Dermis microvascular lymphatic vessel endothelial cell (primary cell): Measurements from ENCODE around the gene LITAF. TPM values are rescaled to one million over a fixed set of nuclear protein-coding genes. Genes with fewer than 3 reads are reported as not detected.
"Not testable (repeated sequence)": the region's sequence is repeated elsewhere in the genome, so short reads cannot be mapped to it uniquely, and the experiment has no call there.

Source experiments
- DNase-seq, 2 donors: peaks; one replicate each; pipeline versions ENCODE4 v3.0.0 to v3.0.0-alpha.2; 2010; ENCODE audit warnings: low read depth in 2 of 2
- total RNA-seq: library from RNA; depleted of rRNA; stranded (reverse); fragments of >200 nt; gene quantifications from 2 replicates; pipeline ENCODE4 v1.2.1, GENCODE V29; 2014

The LITAF gene
- total RNA-seq, 1 donor from 2014 or later = 0.90 TPM

DNA sequence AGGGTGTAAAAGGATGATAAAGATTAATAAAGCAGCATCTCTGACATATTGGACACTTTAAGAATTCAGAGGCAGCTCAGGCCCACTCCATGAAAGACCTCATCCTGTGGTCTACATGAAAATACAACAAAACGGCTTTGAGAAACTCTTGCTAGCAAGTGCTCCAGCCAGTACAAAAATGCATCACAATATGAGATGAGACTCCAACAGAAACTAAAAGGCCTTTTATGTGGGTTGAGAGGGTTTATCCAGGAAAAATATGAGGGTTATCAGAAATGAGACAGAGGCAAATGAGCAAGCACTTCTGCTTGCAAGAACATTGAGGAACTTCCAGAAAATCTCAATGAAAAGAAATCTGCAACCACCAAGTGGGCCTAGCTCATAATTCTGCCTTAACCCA is 65.7 kb downstream of the LITAF start:
- no peak for DNase-seq

DNA sequence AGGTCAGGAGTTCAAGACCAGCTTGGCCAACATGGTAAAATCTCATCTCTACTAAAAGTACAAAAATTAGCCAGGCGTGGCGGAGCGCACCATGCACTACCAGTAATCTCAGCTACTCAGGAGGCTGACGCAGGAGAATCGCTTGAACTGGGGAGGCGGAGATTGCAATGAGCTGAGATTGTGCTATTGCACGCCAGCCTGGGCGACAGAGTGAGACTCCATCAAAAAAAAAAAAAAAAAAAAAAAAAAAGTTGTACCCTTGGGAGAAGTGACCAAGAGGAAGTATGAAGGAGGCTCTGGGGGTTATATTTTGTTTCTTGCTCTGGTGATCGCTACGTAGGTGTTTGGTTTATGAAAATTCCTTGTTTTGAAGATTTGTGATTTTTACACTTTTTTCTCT is 66.3 kb downstream of the LITAF start:
- no peak for DNase-seq

DNA sequence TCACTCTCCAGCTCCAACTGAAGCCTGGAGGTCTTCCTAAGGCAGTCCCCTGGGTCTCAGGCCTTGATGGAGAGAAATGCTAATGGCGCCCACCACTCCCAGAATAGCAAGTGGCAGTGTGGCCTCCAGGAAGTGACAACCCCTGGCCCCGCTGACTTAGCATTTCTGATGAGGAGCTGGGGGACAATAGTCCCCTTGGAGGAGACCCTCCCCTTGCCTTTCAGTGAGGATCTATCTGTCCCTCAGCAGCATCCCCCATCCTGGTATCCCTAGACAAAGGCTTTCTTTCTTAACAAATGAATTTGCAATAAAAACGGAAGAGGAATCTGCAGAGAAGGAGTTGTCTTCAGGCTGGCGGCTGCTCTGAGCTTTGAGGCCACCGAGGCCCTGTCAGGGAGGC is 68.8 kb downstream of the LITAF start:
- DNase-seq = no peak

GRCh38 chr16:11515540-11516430 is 70.9 kb downstream of the LITAF start:
- no peak for DNase-seq

DNA sequence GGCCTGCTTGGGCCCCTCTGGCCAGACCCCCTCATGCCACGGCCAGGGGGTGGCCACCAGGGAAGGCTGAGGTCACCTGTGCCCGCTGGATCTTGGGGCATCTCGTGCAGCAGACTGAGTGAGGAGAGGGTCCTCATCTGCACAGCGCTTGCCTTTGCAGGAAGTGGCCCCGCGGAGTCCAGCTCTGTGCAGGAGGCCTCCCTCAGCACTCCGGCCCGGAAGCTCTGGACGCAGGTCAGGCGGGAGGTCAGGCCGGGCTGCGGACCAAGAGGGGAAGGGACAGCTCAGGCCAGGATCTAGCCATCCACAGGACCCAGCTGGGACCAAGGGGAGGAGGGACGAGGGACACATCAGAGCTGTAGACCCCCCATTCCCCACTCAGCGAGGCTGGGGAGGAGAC is 72.4 kb downstream of the LITAF start:
- no peak for DNase-seq

DNA sequence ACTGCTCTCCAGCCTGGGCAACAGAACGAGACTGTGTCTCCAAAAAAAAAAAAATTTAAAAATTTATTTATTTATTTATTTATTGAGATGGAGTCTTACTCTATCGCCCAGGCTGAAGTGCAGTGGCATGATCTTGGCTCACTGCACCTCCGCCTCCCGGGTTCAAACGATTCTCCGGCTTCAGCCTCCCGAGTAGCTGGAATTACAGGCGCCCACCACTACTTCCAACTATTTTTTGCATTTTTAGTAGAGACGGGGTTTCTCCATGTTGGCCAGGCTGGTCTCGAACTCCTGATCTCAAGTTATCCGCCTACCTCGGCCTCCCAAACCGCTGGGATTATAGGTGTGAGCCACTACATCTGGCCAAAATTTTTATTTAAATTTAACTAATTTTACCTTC is 73.4 kb downstream of the LITAF start:
- DNase-seq = not testable (repeated sequence)

- DNase-seq = no peak
These were observed 74.9 kb downstream of the LITAF start for GRCh38 chr16:11511801-11512200.

DNA sequence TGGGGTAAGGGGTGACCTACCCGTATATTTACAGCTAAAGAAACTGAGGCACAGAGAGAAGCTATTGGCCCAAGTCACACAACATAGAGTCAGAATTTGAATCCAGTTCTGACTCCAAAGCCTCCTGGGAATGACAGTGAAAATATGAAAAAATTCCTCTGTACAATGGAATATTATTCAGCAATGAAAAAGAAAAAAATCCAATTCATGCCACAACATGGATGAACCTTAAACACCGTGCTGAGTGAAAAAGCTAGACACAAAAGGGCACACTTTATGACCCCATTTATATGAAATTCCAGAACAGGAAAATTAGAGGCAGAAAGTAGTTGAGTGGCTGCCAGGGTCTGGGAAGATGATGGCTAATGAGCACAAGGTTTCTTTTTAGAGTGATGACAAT is 75.4 kb downstream of the LITAF start:
- DNase-seq = no peak

GRCh38 chr16:11510178-11510973 is 76.3 kb downstream of the LITAF start:
- DNase-seq = no peak

GRCh38 chr16:11507991-11508390 is 78.7 kb downstream of the LITAF start:
- no peak for DNase-seq

DNA sequence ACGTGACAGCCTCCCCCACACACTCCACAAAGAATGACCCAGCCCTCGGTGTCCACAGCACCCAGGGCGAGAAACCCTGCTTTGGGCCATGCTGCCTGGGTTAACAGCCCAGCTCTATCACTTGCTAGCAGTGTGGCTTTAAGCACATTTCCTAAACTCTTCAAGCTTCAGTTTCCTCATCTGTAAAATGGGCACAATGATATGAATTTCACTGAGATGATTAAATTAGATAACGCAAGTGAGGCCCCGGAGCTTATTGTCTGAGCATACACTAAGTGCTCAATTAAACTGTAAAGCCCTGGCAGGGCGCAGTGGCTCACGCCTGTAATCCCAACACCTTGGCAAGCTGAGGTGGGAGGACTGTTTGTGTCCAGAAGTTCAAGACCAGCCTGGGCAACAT is 79.4 kb downstream of the LITAF start:
- no peak for DNase-seq

DNA sequence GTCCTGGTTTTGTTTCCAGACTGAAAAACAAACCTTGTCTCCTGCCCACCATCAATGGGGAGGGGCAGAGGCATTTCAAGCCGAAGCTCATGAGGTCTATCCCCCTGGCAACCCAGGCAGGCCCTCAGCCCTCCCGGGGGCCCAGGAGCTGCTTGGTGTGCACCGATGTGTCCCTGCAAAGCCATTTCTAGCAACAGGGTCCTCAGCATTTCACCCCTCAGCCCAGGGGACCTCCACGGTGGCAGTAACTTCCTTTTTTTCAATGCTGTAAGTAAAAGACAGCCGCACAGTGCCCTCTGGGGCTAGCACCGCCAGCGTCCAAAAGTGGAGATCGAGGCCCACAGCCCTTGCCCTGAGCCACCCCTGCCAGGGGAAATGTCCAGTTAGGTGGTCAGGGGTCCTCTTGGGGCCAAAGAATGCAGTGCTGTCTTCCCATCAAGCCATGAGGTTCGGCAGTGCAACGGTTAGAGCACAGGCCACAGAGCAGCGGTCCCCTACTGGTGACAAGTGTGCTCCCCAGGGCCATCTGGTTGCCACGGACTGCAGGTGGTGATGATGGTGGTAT is 79.9 kb downstream of the LITAF start:
- DNase-seq = no peak

- DNase-seq = not testable (repeated sequence)
These were observed 82.5 kb downstream of the LITAF start for GRCh38 chr16:11504261-11504660.

- DNase-seq = no peak
These were observed 83.2 kb downstream of the LITAF start for GRCh38 chr16:11503566-11503965.

DNA sequence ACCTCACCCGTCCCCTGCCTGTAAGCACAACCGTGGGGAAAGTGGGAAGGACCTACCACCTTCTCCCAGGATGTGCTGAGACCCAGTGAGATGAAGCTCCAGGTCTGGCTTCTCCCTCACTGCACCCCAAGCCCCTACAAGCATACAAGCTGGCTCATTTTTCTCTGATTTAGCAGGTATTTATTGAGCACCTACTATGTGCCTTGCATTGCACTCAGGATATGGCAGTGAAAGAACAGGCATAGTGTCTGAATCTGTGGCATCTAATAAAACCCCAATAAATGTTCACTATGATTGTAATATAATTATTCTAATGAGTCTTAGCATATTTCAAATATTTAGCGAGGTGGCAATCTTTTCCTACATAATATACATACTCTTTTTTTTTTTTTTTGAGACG is 84.5 kb downstream of the LITAF start:
- no peak for DNase-seq

DNA sequence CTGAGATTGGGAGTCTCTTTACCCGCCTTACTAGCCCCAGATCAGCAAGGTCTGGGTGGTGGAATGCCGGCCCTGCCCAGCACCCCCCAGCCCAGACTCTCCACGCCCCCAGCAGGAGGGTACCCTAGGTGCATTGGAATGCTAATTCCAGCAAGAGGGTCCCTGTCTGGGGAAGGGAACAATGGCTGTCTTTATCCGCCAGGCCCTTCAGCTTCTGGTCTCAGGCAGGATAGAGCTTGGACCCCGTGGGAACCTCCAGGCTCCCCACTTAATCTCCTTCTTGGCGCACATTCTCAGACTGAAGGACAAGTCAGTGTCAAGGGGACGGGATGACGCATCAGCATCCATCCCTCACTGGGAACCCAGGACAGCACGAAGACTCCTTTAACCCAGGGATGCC is 85.1 kb downstream of the LITAF start:
- no peak for DNase-seq

- DNase-seq = no peak
These were observed 85.9 kb downstream of the LITAF start for GRCh38 chr16:11500700-11501346.

DNA sequence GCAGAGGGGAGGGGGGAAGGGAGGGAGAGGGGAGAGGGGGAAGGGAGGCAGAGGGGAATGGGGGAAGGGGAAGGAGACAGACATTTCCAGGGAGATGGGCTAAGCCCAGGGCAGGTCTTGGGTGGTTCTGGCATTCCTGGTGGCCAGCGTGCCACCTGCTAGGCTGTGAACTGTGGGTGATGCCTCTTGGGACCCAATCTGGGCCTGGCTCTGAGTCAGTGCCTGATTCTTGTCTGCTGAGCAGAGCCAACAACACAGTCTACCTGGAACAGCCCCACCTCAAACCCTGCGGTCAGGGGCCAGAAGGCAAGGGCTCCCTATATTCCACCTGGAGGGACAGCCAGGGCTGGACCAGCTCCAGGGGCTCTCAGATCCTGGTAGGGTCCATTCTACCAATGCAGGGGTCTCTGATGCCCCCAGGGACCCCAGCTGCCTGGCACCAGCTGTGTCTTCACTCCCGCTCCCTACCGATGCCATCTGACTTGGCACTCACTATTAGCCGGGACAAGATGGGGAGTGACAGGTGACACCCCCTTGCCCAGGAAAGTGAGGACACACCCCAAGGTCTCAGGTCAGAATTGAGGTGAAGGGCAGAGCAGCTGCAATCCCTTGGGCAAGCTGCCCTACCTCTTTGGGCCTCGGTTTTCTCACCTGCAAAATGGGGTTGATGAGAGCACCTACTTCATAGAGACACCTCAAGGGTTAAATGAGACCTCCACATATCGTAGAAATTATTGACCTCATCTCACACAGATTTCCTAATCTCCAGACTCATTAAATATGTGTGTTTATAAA is 87.2 kb downstream of the LITAF start:
- no peak for DNase-seq

GRCh38 chr16:11498683-11499082 is 88.0 kb downstream of the LITAF start:
- no peak for DNase-seq

- peak in 1 of 2 donors; percentile 18 for DNase-seq
These were observed 88.8 kb downstream of the LITAF start for GRCh38 chr16:11497851-11498289.
